Glutamatergic neuron (in vitro differentiated cells): ENCODE measurements around the gene ARSG. TPM values are rescaled to one million over a fixed set of nuclear protein-coding genes. Genes with fewer than 3 reads are reported as not detected.

Experiments used
- DNase-seq: peaks from one replicate; pipeline ENCODE4 v3.0.0; 2022
- H3K27ac Mint-ChIP-seq: one replicate; pipeline ENCODE4 v1.8.0; 2020; ENCODE audit warnings: mild to moderate bottlenecking, mixed read lengths, inconsistent platforms; ENCODE audit not compliant: unreplicated experiment
- H3K27me3 Mint-ChIP-seq: one replicate; pipeline ENCODE4 v1.8.0; 2020; ENCODE audit warnings: mild to moderate bottlenecking, moderate library complexity, mixed read lengths, inconsistent platforms; ENCODE audit not compliant: unreplicated experiment
- H3K36me3 Mint-ChIP-seq: one replicate; pipeline ENCODE4 v1.8.0; 2020; ENCODE audit warnings: mild to moderate bottlenecking, mixed read lengths, inconsistent platforms; ENCODE audit not compliant: unreplicated experiment
- H3K4me1 Mint-ChIP-seq: one replicate; pipeline ENCODE4 v1.8.0; 2020; ENCODE audit warnings: mild to moderate bottlenecking, low read depth, mixed read lengths, inconsistent platforms; ENCODE audit not compliant: unreplicated experiment
- H3K4me3 Mint-ChIP-seq: one replicate; pipeline ENCODE4 v1.8.0; 2020; ENCODE audit warnings: mild to moderate bottlenecking, mixed read lengths, inconsistent platforms; ENCODE audit not compliant: unreplicated experiment
- H3K9me3 Mint-ChIP-seq: one replicate; pipeline ENCODE4 v1.8.0; 2020; ENCODE audit warnings: mild to moderate bottlenecking, moderate library complexity, mixed read lengths, inconsistent platforms; ENCODE audit not compliant: unreplicated experiment
- CTCF ChIP-seq: fragments of 200-600 bp; sonication (generic); IDR thresholded peaks from one replicate; pipeline ENCODE4 v1.5.0; 2021; ENCODE audit not compliant: partially characterized antibody, unreplicated experiment
- total RNA-seq: library from RNA; stranded (reverse); fragmentation: NEBNext Ultra II Directional; extraction: Animal tissue kit (Norgen Biotek cat#: 25700); gene quantifications from one replicate; pipeline ENCODE4 v1.2.1, GENCODE V29; 2021; ENCODE audit not compliant: unreplicated experiment

ARSG gene
- total RNA-seq, 1 donor from 2014 or later = 1.9 TPM

DNA sequence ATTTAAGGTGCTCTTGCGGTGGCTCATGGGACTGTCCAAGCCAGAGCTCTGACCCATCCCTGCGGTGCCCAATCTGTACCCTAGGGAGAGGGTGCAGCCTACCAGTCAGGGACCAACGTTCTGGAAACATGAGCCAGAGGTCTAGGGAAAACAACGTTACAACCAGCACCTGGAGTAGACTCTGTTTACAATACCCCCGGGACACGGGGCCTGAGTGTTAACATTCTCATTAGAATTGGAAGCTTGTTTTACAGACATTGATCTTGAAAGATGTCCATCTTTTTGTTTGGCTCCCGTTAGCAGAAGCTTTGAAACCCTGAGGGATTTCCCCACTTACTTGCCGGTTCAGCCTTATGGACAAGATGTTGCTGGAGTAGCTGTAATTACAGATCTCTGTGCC lies 159.1 kb downstream of the ARSG start:
- Mint-ChIP-seq H3K4me1 (peaks cover 69% of the 10 kb centered on the region), H3K9me3 (peaks cover 19% of the 10 kb centered on the region), H3K4me3 (peak overlapping the region; percentile 84), H3K27ac (peak overlapping the region; percentile 96), H3K27me3 (peaks cover 16% of the 10 kb centered on the region), H3K36me3 (no peaks in the 10 kb centered on the region)
- no peak for TF ChIP-seq CTCF
- peak; percentile 43 for DNase-seq

DNA sequence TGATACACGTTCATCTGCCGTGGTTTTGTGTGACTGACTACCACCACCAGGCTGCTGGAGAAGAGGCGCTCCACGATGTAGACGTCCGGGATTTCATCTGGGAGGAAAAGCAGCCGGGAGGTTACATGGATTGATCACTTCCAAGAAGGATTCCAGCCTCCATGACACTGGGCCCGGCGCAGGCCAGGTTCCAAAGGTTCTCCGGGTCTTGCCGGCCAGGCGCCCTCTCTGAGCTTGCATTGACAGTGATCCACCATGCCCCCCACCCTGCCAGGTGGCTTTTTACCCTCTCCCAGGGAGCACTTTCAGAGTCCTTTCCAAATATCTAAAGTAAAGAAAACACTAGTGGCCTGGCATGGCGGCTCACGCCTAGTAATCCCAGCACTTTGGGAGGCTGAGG lies 159.5 kb downstream of the ARSG start:
- peaks cover 18% of the 10 kb centered on the region for H3K27me3 Mint-ChIP-seq
- TF ChIP-seq CTCF = no peak
- DNase-seq = peak; percentile 24

DNA sequence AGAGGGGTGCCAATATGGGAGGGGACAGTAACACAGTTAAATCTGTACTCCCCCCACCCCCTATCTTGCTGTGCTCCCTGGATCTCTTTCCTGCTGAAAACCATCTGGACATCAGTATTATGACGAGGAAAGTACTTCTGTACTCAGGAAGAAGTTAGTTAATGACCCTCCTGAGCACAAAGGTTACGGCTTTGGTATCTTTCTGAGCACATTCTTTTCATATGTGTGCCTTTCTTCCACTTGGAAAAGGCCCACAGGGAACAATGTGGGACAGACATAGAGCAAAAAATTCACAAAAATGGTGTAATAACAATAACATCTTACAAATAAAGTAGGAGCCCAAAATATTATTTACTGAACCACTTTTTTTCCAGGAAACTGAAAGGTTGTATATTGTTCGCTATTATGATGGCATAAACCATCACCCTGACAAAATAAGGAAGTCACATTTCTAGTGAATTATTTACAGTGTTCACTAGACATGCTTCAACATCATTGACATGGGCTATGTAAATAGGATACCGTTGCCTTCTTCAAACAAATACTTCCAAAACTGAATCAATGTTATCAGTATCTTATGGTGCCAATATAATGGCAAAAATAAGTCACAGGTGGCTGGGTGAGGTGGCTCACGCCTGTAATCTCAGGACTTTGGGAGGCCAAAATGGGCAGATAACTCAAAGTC lies 160.5 kb downstream of the ARSG start:
- DNase-seq = no peak
- H3K9me3 Mint-ChIP-seq = peaks cover 21% of the 10 kb centered on the region
- H3K4me3 Mint-ChIP-seq = peak overlapping the region; percentile 60
- H3K4me1 Mint-ChIP-seq = peaks cover 58% of the 10 kb centered on the region
- no peaks in the 10 kb centered on the region for H3K36me3 Mint-ChIP-seq
- H3K27ac Mint-ChIP-seq = peak overlapping the region; percentile 96
- peaks cover 19% of the 10 kb centered on the region for H3K27me3 Mint-ChIP-seq
- no peak for TF ChIP-seq CTCF

More for the DNA sequence above, 159.5 kb downstream of the ARSG start:
- peaks cover 66% of the 10 kb centered on the region for H3K4me1 Mint-ChIP-seq
- H3K4me3 Mint-ChIP-seq = peak overlapping the region; percentile 84
- H3K27ac Mint-ChIP-seq = peak overlapping the region; percentile 96
- peaks cover 19% of the 10 kb centered on the region for H3K9me3 Mint-ChIP-seq
- H3K36me3 Mint-ChIP-seq = no peaks in the 10 kb centered on the region

GRCh38 chr17:68452724-68453290 lies 161.5 kb downstream of the ARSG start:
- Mint-ChIP-seq H3K27me3 (peaks cover 16% of the 10 kb centered on the region), H3K36me3 (no peaks in the 10 kb centered on the region), H3K9me3 (peaks cover 20% of the 10 kb centered on the region), H3K4me1 (peaks cover 56% of the 10 kb centered on the region), H3K4me3 (peak overlapping the region; percentile 79), H3K27ac (peak overlapping the region; percentile 74)
- no peak for TF ChIP-seq CTCF
- no peak for DNase-seq

- peak overlapping the region; percentile 99 for H3K27ac Mint-ChIP-seq
- no peak for TF ChIP-seq CTCF
- H3K36me3 Mint-ChIP-seq = no peaks in the 10 kb centered on the region
- H3K4me3 Mint-ChIP-seq = peak overlapping the region; percentile 97
- peaks cover 51% of the 10 kb centered on the region for H3K4me1 Mint-ChIP-seq
- H3K27me3 Mint-ChIP-seq = peaks cover 15% of the 10 kb centered on the region
- peaks cover 22% of the 10 kb centered on the region for H3K9me3 Mint-ChIP-seq
- no peak for DNase-seq
Measured at GRCh38 chr17:68453991-68454665, 162.8 kb downstream of the ARSG start.
